PC-9 (cell line): ENCODE data around the gene RPL39.

Experiments used
- CTCF ChIP-seq: fragments of 200-600 bp; sonication (generic); conservative IDR thresholded peaks from 2 replicates; pipeline ENCODE4 v1.6.1; 2017; ENCODE audit warnings: mixed run types, antibody characterized with exemption, mild to moderate bottlenecking, moderate library complexity
- EZH2 ChIP-seq: fragments of 200-600 bp; sonication (generic); IDR thresholded peaks from 2 replicates; pipeline ENCODE4 v1.8.0; 2017; ENCODE audit warnings: antibody characterized with exemption, low read depth

GRCh38 chrX:119784747-119785446 is 6.5 kb downstream of the RPL39 start:
- TF ChIP-seq CTCF (peak; percentile 77), EZH2 (no peak)
